H1 (cell line): ENCODE measurements around the gene ZNF805. TPM values are rescaled to one million over a fixed set of nuclear protein-coding genes. Genes with fewer than 3 reads are reported as not detected.

Source experiments
- RNF2 ChIP-seq: fragments of 200-900, 300-1000 bp; sonication (generic); IDR thresholded peaks from 2 replicates; pipeline ENCODE4 v1.7.1; 2016; ENCODE audit warnings: borderline replicate concordance, low read depth, mild to moderate bottlenecking, antibody characterized with exemption, low read length; ENCODE audit not compliant: poor library complexity, severe bottlenecking; ENCODE audit errors: missing control alignments
- polyA plus RNA-seq, 7 experiments: library from polyadenylated mRNA; depleted of rRNA in 3 of 7; stranded (reverse) in 5 of 7; unstranded in 2 of 7; fragments of >200 nt in 5 of 7; fragments of 200-250 nt in 2 of 7; gene quantifications; 1 replicate in 5 of 7; 2 replicates in 1 of 7; 4 replicates in 1 of 7; pipeline versions ENCODE4 v1.2.1 to v1.2.3, GENCODE V29; 2011 to 2013; ENCODE audit warnings: missing spikeins in 2 of 7, mixed read lengths in 2 of 7
- total RNA-seq: library from RNA; stranded (reverse); fragmentation: NEBNext Ultra II Directional; extraction: Animal tissue kit (Norgen Biotek cat#: 25700); gene quantifications from 2 replicates; pipeline ENCODE4 v1.2.1, GENCODE V29; 2021
- TF ChIP-seq, protein P1 (sequence below), 3 experiments: IDR thresholded peaks; 1 replicate in 2 of 3; 2 replicates in 1 of 3; pipeline versions ENCODE4 v1.5.1 to v1.6.1; 2011; ENCODE audit warnings: low read length in 3 of 3, mild to moderate bottlenecking in 3 of 3, inconsistent platforms in 2 of 3, low read depth in 1 of 3, moderate library complexity in 1 of 3; ENCODE audit not compliant: insufficient read depth in 1 of 3; ENCODE audit errors: control extremely low read depth in 1 of 3

Gene ZNF805
- total and polyA plus RNA-seq, 2 of the 8 experiments (the other 6 are each of a cell fraction or from before 2014, with no cell fraction given), result 2.3 to 14.8 TPM

DNA sequence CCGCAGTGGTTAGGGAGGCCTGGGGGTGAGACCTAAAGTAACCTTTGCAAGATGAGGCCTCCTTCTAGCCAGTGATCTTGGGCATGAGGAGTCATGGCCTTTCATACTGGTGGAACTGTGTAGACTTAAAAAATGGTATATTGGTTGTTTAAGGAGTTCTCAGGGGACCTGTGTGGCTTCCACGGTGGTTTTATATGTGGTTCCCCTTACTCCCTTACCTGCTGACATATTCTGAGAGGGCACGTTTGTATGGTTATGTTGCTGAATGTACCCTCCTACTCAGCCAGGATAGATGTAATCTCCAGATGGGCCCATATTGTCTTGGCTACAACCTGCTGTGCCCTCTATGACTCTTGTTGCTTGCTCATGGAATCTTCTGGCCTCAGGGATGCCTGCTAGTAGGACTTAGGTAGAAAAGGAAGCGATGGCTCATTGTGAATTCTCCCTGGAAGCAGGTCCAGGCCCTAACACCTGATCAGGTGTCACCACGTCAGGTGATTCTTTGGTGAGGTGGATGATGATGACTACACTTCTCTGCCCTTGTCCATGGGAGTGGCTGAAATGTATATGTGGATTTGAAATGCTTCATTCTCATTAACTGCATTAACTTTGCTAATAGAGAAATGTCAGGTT lies 41.7 kb downstream of the ZNF805 start (continued):
- no peak for TF ChIP-seq RNF2
- TF ChIP-seq, protein P1, sequence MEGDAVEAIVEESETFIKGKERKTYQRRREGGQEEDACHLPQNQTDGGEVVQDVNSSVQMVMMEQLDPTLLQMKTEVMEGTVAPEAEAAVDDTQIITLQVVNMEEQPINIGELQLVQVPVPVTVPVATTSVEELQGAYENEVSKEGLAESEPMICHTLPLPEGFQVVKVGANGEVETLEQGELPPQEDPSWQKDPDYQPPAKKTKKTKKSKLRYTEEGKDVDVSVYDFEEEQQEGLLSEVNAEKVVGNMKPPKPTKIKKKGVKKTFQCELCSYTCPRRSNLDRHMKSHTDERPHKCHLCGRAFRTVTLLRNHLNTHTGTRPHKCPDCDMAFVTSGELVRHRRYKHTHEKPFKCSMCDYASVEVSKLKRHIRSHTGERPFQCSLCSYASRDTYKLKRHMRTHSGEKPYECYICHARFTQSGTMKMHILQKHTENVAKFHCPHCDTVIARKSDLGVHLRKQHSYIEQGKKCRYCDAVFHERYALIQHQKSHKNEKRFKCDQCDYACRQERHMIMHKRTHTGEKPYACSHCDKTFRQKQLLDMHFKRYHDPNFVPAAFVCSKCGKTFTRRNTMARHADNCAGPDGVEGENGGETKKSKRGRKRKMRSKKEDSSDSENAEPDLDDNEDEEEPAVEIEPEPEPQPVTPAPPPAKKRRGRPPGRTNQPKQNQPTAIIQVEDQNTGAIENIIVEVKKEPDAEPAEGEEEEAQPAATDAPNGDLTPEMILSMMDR (IDR thresholded peaks at IDR 0.05; ENCODE audit: control extremely low read depth in 1 of 3, insufficient read depth in 1 of 3, low read depth in 1 of 3, low read length in 3 of 3), result no peak
